COLO668 (cell line): ENCODE data around the gene CHM.

Experiments
- DNase-seq: peaks from one replicate; lab custom pipeline; 2025; ENCODE audit not compliant: unreplicated experiment; lab: John Stamatoyannopoulos, UW

Gene CHM

DNA sequence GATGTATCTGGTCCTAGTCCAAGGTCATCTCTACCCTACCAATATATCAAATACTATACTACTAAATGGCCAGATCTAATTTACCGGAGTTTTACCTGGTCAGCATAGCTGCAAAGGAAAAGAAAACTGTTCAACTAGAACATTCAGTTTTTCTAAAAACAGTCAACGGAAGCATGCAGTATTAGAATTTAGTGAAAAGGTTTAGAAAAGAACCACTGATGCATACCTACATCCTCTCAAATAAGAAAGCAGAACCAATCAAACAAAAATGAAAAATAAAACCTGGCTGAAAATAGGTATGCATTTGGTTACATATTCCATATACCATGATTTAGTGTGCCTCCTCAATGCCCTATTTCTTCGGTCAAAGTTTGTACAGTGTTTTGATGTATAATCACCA lies 140.0 kb downstream of the CHM start:
- no peak for DNase-seq

DNA sequence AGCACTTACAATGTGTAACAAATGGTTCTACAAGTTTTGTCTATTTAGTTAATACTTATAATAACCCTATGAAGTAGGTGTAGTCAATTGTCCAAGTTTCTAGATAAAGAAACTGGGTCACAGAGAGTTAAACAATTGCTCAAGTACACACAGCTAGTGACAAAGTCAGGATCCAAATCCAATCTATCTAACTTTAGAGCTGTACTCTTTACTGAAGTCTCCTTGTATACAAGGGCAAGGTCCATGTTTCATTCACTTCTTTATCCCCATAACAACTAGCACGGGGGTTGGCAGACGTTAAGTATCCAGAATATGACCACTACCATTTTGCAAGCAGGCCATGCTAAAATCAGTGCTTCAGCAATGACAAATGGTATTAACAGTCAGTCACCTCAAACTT lies 141.0 kb downstream of the CHM start:
- DNase-seq: no peak

GRCh38 chrX:85905851-85906250 lies 141.5 kb downstream of the CHM start:
- DNase-seq: no peak

GRCh38 chrX:85903692-85904471 lies 143.5 kb downstream of the CHM start:
- no peak for DNase-seq

DNA sequence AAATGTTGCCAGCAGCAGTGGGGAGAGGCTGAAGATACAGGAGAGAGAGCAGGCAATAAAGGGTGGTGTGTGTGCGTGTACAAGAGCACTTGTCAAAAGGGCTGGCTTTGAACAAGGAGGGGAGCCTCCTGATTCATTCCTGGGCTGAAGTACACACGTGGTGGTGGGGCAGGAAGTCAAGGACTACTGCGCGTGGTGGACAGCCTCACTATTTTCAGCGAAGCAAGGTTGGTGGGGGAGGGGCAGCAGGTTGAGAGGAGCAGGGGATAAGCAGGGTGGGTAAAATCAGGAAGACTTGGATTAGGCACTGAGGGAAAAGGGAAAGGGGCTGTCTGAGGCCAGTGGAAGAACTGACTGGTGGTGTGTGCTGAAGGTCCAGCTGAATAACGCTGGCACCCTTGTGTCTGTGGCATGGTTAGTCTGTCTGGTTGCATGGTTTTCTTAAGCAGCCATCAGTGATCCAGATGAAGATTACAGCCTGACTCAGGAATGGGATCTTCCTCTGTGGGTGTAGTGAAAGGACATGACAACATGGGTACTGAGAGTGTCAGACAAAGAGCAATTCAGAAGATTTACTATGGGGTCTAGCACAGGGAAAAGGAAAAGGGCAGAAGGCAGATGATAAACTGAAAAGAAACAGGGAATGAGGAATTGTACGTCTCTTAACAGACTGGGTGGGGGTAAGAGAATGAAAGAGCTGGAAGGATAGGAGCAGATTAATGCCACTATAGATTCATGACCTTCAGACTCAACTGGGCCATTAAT lies 149.8 kb downstream of the CHM start:
- DNase-seq: no peak

DNA sequence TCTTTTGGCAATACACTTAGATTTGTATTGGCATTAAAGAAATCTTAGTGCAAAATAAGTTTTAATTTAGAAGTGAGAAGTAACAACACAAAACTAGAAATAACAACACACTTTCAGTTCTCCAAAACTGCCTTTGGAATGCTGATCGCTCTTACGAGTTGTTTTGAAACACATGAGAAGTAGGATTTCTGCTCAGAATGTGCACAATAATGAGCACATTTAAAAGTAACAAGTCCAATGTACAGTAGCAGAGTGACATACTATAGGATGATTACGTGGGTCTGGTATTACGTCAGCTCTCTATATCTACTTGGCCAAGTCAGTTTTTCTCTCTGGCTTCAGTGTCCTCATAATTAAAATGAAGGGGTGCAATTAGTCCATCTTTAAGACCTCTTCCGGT lies 164.8 kb downstream of the CHM start:
- no peak for DNase-seq

DNA sequence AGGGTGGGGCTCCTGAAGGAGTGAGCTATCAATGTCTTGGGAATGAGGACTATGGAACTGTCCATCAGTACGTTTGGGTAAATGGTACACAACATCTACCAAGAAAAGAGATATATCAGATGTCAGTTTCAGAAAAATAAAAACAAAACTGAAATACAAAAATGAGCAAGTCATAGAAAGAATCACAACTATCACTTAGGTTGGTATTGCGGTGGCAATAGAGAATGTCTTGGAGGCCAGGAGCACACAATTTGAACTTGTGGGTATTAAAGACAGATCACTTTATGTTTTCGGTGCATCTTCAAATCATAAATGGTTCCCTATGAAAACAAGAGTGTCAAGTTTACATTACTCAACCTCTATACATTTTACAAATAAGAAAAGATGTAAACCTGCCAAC lies 176.8 kb downstream of the CHM start:
- no peak for DNase-seq

GRCh38 chrX:85865324-85865723 lies 182.0 kb downstream of the CHM start:
- no peak for DNase-seq

DNA sequence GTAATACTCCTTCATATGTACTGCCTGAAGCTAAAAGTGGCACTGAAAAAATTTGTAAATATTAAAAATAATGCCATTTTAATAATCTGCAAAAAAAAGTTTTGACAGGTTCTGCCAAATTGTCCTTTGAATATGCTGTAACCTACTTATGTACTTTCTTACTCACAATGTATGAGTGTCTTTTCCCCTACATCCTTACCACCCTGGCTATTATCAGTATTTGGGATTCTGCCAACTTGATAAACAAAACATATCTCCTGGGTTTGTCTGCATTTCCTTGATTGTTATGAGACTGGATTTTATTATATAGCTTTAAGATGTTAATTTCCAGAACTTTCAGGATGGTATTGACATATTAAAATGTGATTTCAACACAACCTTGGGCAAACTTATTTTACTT lies 187.9 kb downstream of the CHM start:
- DNase-seq: no peak

DNA sequence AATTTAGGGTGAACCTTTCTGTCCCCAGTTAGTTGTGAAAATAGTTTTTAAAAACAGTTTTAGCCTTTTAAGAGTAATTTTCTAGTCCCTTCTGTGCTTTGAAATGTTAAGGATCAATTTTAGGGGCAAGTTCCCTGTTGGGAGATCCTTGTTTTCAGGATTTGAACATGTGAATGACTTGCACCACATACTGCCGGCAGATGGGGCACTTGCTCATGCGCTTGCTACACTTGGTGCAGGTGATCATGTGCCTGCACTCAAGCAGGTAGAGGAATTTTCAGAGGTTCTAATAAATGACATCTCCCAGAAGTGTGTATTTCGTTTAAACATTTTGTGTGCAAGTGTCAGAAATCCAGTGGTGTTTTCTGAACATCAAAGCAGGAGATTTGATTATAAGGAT lies 195.9 kb downstream of the CHM start:
- DNase-seq: no peak

DNA sequence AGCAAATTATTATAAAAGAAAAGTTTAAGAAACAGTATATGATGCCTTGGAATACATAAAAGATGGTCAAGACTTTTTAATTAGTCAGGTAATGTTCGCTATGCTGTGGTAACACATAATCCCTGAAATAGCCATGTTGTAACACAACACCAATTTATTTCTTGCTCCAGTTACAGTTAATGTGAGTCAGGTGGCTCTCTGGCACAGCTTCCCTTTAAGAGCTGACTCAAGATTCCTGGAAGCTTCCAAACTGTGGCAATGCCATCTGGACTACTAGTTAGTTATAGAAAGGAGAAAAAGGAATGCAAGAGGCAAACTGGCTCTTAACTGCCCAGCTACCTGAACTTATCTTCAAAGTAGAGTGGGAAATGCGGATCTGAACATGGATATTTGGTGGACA lies 210.5 kb downstream of the CHM start:
- DNase-seq: no peak

GRCh38 chrX:85828771-85829170 lies 218.6 kb downstream of the CHM start:
- peak; percentile 16 for DNase-seq

GRCh38 chrX:85815203-85815751 lies 232.1 kb downstream of the CHM start:
- DNase-seq: no peak
